HepG2 (cell line): ENCODE results near the gene P3R3URF. TPM values are rescaled to one million over a fixed set of nuclear protein-coding genes. Genes with fewer than 3 reads are reported as not detected.

Source experiments
- EHMT2 ChIP-seq: fragments of 200-600 bp; sonication (generic); IDR thresholded peaks from 2 replicates; pipeline ENCODE4 v1.7.0; 2017; ENCODE audit warnings: antibody characterized with exemption, low read depth, low read length, borderline replicate concordance
- ISL2 ChIP-seq: sonication (generic); formaldehyde crosslinking; IDR thresholded peaks from 2 replicates; pipeline ENCODE4 v1.5.0; 2020; ENCODE audit warnings: missing genetic modification reagents
- ISX ChIP-seq: sonication (generic); formaldehyde crosslinking; conservative IDR thresholded peaks from 2 replicates; pipeline ENCODE4 v1.5.0; 2020; ENCODE audit warnings: missing genetic modification reagents
- JUNB ChIP-seq: sonication (generic); formaldehyde crosslinking; IDR thresholded peaks from 2 replicates; pipeline ENCODE4 v1.8.0; 2022; ENCODE audit warnings: missing genetic modification reagents, mild to moderate bottlenecking, borderline replicate concordance
- KDM6A ChIP-seq: IDR thresholded peaks from 2 replicates; pipeline ENCODE4 v1.6.1; 2016; ENCODE audit warnings: low read depth
- NFE2 ChIP-seq: sonication (generic); formaldehyde crosslinking; IDR thresholded peaks from 2 replicates; pipeline ENCODE4 v1.4.0; 2020; ENCODE audit warnings: missing genetic modification reagents
- NFIC ChIP-seq: IDR thresholded peaks from 2 replicates; pipeline ENCODE4 v1.6.1; 2012; ENCODE audit warnings: mild to moderate bottlenecking, low read length, inconsistent platforms
- PBX3 ChIP-seq: sonication (generic); formaldehyde crosslinking; IDR thresholded peaks from 2 replicates; pipeline ENCODE4 v1.8.1; 2023; ENCODE audit warnings: missing genetic modification reagents, inconsistent platforms, borderline replicate concordance
- PRDM10 ChIP-seq: sonication (generic); formaldehyde crosslinking; IDR thresholded peaks from 2 replicates; pipeline ENCODE4 v1.4.0; 2020; ENCODE audit warnings: low read depth, missing genetic modification reagents
- RELA ChIP-seq: sonication (generic); formaldehyde crosslinking; IDR thresholded peaks from 2 replicates; pipeline ENCODE4 v1.4.0; 2020; ENCODE audit warnings: missing genetic modification reagents
- SNAPC5 ChIP-seq: sonication (generic); formaldehyde crosslinking; IDR thresholded peaks from 2 replicates; pipeline ENCODE4 v1.8.1; 2023; ENCODE audit warnings: mild to moderate bottlenecking, missing genetic modification reagents, borderline replicate concordance
- SPEN ChIP-seq: sonication (generic); formaldehyde crosslinking; IDR thresholded peaks from 2 replicates; pipeline ENCODE4 v1.5.1; 2020; ENCODE audit warnings: low read depth, mild to moderate bottlenecking, missing genetic modification reagents
- TBL1XR1 ChIP-seq: fragments of 150-350 bp; IDR thresholded peaks from 2 replicates; pipeline ENCODE4 v1.6.1; 2014; ENCODE audit warnings: borderline replicate concordance, low read length; ENCODE audit not compliant: partially characterized antibody
- ZBTB7A ChIP-seq: sonication (generic); formaldehyde crosslinking; IDR thresholded peaks from 2 replicates; pipeline ENCODE4 v1.8.0; 2022; ENCODE audit warnings: mild to moderate bottlenecking, missing genetic modification reagents
- ZC3H13 ChIP-seq: sonication (generic); formaldehyde crosslinking; IDR thresholded peaks from 2 replicates; pipeline ENCODE4 v1.8.1; 2023; ENCODE audit warnings: mild to moderate bottlenecking, missing genetic modification reagents, moderate library complexity
- ZEB1 ChIP-seq: IDR thresholded peaks from 2 replicates; pipeline ENCODE4 v1.6.1; 2012; ENCODE audit warnings: mild to moderate bottlenecking, low read depth, inconsistent platforms; ENCODE audit not compliant: insufficient replicate concordance
- ZNF460 ChIP-seq: sonication (generic); formaldehyde crosslinking; IDR thresholded peaks from 2 replicates; pipeline ENCODE4 v1.5.1; 2020; ENCODE audit warnings: missing genetic modification reagents, mild to moderate bottlenecking, borderline replicate concordance
- ZNF776 ChIP-seq: sonication (generic); formaldehyde crosslinking; IDR thresholded peaks from 2 replicates; pipeline ENCODE4 v1.4.0; 2020; ENCODE audit warnings: mild to moderate bottlenecking, missing genetic modification reagents
- ZZZ3 ChIP-seq: sonication (generic); formaldehyde crosslinking; IDR thresholded peaks from 2 replicates; pipeline ENCODE4 v1.4.0; 2020; ENCODE audit warnings: missing genetic modification reagents, mild to moderate bottlenecking, borderline replicate concordance
- polyA plus RNA-seq, 8 experiments: library from polyadenylated mRNA; depleted of rRNA in 3 of 8; stranded (reverse) in 7 of 8; unstranded in 1 of 8; fragments of >200 nt; fragmentation: Illumina TruSeq in 4 of 8; extraction: Trizol in 4 of 8; gene quantifications; 2 replicates each; pipeline versions ENCODE4 v1.2.1 to v1.2.3, GENCODE V29; 2011 to 2016; ENCODE audit warnings: low read depth in 4 of 8, missing spikeins in 1 of 8, mixed read lengths in 1 of 8; ENCODE audit not compliant: insufficient read depth in 1 of 8
- total RNA-seq, 5 experiments: library from RNA; depleted of rRNA; stranded (reverse); fragments of >200 nt; fragmentation: Illumina TruSeq; extraction: Trizol; gene quantifications; 2 replicates each; pipeline ENCODE4 v1.2.3, GENCODE V29; 2016; ENCODE audit warnings: low read depth in 1 of 5
- TF ChIP-seq, protein P1 (sequence below): sonication (generic); formaldehyde crosslinking; IDR thresholded peaks from 2 replicates; pipeline ENCODE4 v1.8.1; 2023; ENCODE audit warnings: mild to moderate bottlenecking, missing genetic modification reagents
- TF ChIP-seq, protein P2 (sequence below): sonication (generic); formaldehyde crosslinking; IDR thresholded peaks from 2 replicates; pipeline ENCODE4 v1.5.0; 2020; ENCODE audit warnings: missing genetic modification reagents

P3R3URF gene
- total and polyA plus RNA-seq, 2 of the 13 experiments (the other 11 are each of a cell fraction or from before 2014, with no cell fraction given), result not detected

DNA sequence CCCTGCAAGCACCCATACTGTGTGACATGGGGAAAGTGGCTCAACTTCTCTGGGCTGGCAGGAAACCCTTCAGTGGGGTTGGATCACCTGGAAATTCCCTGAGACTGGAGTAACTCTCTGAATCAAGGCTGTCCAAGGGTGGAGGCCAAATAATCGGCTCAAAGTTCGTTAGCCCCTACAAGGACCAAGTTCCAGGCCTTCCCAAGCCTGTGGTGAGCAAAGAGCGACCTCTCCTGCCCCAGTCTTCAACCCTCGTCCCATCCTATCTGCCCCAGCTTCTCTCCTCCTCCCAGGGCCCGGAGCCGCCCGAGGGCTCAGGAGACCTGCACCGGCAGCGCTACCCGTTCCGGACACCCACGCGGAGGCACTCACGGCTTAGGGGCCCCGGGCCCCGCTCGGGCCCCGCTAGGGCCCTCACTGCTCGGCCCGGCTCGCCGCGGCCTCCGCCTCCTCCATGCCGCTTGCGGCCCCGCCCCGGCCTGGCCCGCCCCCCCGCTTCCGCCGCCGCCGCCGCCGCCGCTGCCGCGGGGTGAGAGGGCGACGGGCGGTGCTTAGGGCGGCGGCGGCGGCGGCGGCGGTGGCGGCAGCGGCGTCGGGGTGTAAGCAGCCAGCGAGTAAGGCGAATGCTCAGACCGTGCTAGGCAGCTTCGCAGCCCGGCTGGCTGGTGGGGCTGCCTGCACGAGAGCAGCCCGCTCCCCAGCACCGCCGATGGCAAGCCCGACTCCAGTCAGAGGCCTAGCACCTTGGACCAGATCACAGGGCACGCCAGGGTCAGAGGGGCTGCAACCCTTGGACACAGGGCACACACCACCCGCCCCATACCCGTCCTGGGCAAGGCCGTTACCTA, 21.9 kb upstream of the P3R3URF start, which contains the start of gene POMGNT1 (continued):
- no peak for TF ChIP-seq PRDM10 (CRISPR knock-in tag)
- no peak for TF ChIP-seq NFIC
- no peak for TF ChIP-seq EHMT2
- peak; percentile 87 for TF ChIP-seq ZNF776 (CRISPR knock-in tag)
- no peak for TF ChIP-seq ISX (CRISPR knock-in tag)
- TF ChIP-seq, protein P1, sequence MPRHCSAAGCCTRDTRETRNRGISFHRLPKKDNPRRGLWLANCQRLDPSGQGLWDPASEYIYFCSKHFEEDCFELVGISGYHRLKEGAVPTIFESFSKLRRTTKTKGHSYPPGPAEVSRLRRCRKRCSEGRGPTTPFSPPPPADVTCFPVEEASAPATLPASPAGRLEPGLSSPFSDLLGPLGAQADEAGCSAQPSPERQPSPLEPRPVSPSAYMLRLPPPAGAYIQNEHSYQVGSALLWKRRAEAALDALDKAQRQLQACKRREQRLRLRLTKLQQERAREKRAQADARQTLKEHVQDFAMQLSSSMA (CRISPR knock-in tag), result no peak
- no peak for TF ChIP-seq ZEB1
- no peak for TF ChIP-seq PBX3
- no peak for TF ChIP-seq JUNB (CRISPR knock-in tag)
- TF ChIP-seq ISL2 (CRISPR knock-in tag), result peak; percentile 38; the same call in 1 of the 2 replicates
- TF ChIP-seq TBL1XR1, result no peak
- TF ChIP-seq SPEN (CRISPR knock-in tag), result no peak
- no peak for TF ChIP-seq NFE2 (CRISPR knock-in tag)
- no peak for TF ChIP-seq ZNF460
- no peak for TF ChIP-seq ZZZ3 (CRISPR knock-in tag)
- TF ChIP-seq, protein P2, sequence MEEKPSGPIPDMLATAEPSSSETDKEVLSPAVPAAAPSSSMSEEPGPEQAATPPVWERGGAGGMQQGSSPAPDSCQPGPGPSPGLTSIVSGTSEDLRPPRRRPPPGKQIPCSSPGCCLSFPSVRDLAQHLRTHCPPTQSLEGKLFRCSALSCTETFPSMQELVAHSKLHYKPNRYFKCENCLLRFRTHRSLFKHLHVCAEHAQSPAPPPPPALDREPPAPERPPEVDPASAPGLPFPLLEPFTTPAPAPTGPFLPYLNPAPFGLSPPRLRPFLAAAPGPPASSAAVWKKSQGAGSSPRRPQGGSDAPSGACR (CRISPR knock-in tag), result no peak
- no peak for TF ChIP-seq SNAPC5 (CRISPR knock-in tag)
- TF ChIP-seq ZBTB7A (CRISPR knock-in tag), result 0 out of 2 replicates have a peak, but pooled peaks have one; percentile 23
- TF ChIP-seq KDM6A (CRISPR knock-in tag), result no peak
- no peak for TF ChIP-seq ZC3H13 (CRISPR knock-in tag)
- no peak for TF ChIP-seq RELA (CRISPR knock-in tag)
